PFSK-1 (cell line): ENCODE data around the gene ZNF534.

ENCODE experiments used
- POLR2AphosphoS5 ChIP-seq: IDR thresholded peaks from 2 replicates; pipeline ENCODE4 v1.6.1; 2012; ENCODE audit warnings: low read depth, mild to moderate bottlenecking, control low read depth, low read length, moderate library complexity
- SIN3A ChIP-seq: IDR thresholded peaks from 2 replicates; pipeline ENCODE4 v1.6.1; 2012; ENCODE audit warnings: mild to moderate bottlenecking, low read length, moderate library complexity, borderline replicate concordance; ENCODE audit not compliant: insufficient read depth
- TAF1 ChIP-seq: IDR thresholded peaks from 2 replicates; pipeline ENCODE4 v1.6.1; 2012; ENCODE audit warnings: low read length, control low read depth, borderline replicate concordance; ENCODE audit not compliant: insufficient read depth

DNA sequence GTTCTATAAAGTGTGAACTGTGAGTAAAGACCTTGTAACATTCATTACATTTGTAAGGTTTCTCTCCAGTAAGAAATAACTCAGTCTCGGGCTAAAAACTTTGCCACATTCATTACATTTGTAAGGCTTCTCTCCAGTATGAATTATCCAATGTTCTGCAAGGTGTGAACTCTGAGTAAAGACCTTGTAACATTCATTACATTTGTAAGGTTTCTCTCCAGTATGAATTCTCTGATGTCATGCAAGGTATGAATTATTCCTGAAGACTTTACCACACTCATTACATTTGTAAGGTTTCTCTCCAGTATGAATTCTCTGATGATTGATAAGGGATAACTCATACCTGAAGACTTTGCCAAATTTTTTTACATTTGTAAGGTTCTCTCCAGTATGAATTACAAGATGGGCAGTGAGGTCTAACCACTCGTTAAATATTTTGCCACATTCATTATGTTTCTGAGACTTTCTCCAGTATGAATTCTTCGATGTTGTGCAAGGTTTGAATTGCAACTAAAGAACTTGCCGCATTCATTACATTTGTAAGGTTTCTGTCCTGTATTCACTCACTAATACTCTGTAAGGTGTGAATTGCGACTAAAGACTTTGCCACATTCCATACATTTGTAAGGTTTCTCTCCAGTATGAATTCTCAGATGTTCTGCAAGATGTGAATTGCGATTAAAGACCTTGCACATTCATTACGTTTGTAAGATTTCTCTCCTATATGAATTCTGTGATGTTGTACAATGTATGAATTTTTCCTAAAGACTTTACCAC, 45.6 kb downstream of the ZNF534 start:
- TF ChIP-seq POLR2AphosphoS5 (no peak), SIN3A (no peak), TAF1 (no peak)
